ENCODE results near the gene ZNF865.

- no peak for TF ChIP-seq CTCF (IDR thresholded peaks at IDR 0.05 in 8 of 11, conservative IDR thresholded peaks at IDR 0.05 in 3 of 11)
- no peak for TF ChIP-seq POLR2AphosphoS5 (IDR thresholded peaks at IDR 0.05)
Measured at GRCh38 chr19:55644191-55644833, 38.9 kb downstream of the ZNF865 start.
